Spleen (tissue), 11 donors: ENCODE data around the gene DGAT2. TPM values are rescaled to one million over a fixed set of nuclear protein-coding genes. Genes with fewer than 3 reads are reported as not detected.

Experiments
- DNase-seq: peaks from one replicate; pipeline ENCODE4 v3.0.0-alpha.2; 2020
- H3K27ac ChIP-seq, 8 donors: fragments of 200-600 bp; sonication (generic) in 7 of 8; 1 replicate in 4 of 8; 2 replicates in 4 of 8; pipeline versions ENCODE4 v1.5.0 to v1.8.0; 2016 to 2021; ENCODE audit warnings: inconsistent platforms in 4 of 8, mild to moderate bottlenecking in 4 of 8, moderate library complexity in 1 of 8
- H3K27me3 ChIP-seq, 7 donors: fragments of 200-600 bp; sonication (generic) in 6 of 7; replicated peaks in 1 of 7; 1 replicate in 4 of 7; 2 replicates in 3 of 7; pipeline versions ENCODE4 v1.5.0 to v1.8.0; 2016 to 2021; ENCODE audit warnings: inconsistent platforms in 3 of 7, mild to moderate bottlenecking in 1 of 7
- H3K36me3 ChIP-seq, 6 donors: fragments of 200-600 bp; sonication (generic) in 5 of 6; 1 replicate in 4 of 6; 2 replicates in 2 of 6; pipeline versions ENCODE4 v1.5.0 to v1.8.0; 2016 to 2021; ENCODE audit warnings: inconsistent platforms in 2 of 6
- H3K4me1 ChIP-seq, 6 donors: fragments of 200-600 bp; sonication (generic) in 5 of 6; 1 replicate in 3 of 6; 2 replicates in 3 of 6; pipeline versions ENCODE4 v1.5.0 to v1.8.0; 2016 to 2021; ENCODE audit warnings: inconsistent platforms in 3 of 6
- H3K4me3 ChIP-seq, 8 donors: fragments of 200-600 bp; sonication (generic) in 7 of 8; 1 replicate in 4 of 8; 2 replicates in 4 of 8; pipeline versions ENCODE4 v1.5.0 to v1.8.0; 2016 to 2021; ENCODE audit warnings: inconsistent platforms in 4 of 8, mild to moderate bottlenecking in 4 of 8, moderate library complexity in 2 of 8
- H3K9me3 ChIP-seq, 8 donors: fragments of 200-600 bp; sonication (generic) in 7 of 8; 1 replicate in 4 of 8; 2 replicates in 4 of 8; pipeline versions ENCODE4 v1.5.0 to v1.8.0; 2016 to 2021; ENCODE audit warnings: inconsistent platforms in 4 of 8
- CTCF ChIP-seq, 11 experiments: fragments of 200-600 bp in 7 of 11; fragments of 450-650 bp in 4 of 11; sonication (generic) in 4 of 11; IDR thresholded peaks in 8 of 11; conservative IDR thresholded peaks in 3 of 11; 1 replicate in 7 of 11; 2 replicates in 4 of 11; pipeline versions ENCODE4 v1.4.0 to v1.8.0; 2016 to 2021; ENCODE audit warnings: antibody characterized with exemption in 11 of 11, inconsistent platforms in 4 of 11, mild to moderate bottlenecking in 1 of 11
- POLR2A ChIP-seq, 3 donors: fragments of 450-650 bp; IDR thresholded peaks; one replicate each; pipeline ENCODE4 v1.5.1; 2017; ENCODE audit warnings: antibody characterized with exemption in 3 of 3, mild to moderate bottlenecking in 1 of 3
- POLR2AphosphoS5 ChIP-seq, 3 donors: sonication (generic); formaldehyde crosslinking; IDR thresholded peaks; one replicate each; pipeline ENCODE4 v1.5.1; 2017; ENCODE audit warnings: antibody characterized with exemption in 3 of 3
- WGBS, 5 donors: extraction: QIAGEN DNeasy Blood & Tissue Kit in 3 of 5; methylation state at CpG; one replicate each; pipeline versions ENCODE4 v1.1.5 to v1.1.7; 2013 to 2018; 5-methylcytosine and 5-hydroxymethylcytosine counted together
- intact Hi-C: fragments of 100-400 bp; cut with DNase I; formaldehyde crosslinking; loops from one replicate; pipeline ENCODE4 v1.15.0; 2023; ENCODE audit warnings: low total_unique reads
- polyA plus RNA-seq, 3 donors: library from polyadenylated mRNA; stranded (reverse); fragments of 200-250 nt; gene quantifications; one replicate each; pipeline ENCODE4 v1.2.1, GENCODE V29; 2013
- total RNA-seq, 7 donors: library from RNA; depleted of rRNA in 3 of 7; stranded (reverse); fragments of >200 nt in 3 of 7; fragmentation: NEBNext Ultra II Directional in 4 of 7; extraction: Animal tissue kit (Norgen Biotek cat#: 25700) in 4 of 7; gene quantifications; one replicate each; pipeline versions ENCODE4 v1.1.0 to v1.2.1, GENCODE V29; 2016 to 2021
- donor health status: healthy with polysubstance abuse.
- donor health status: DM: no; HTN: no; CAD: no; lungs with moderate emphysema.
- donor health status: DM: no; HTN: no; CAD: no.
- donor health status: Bipolar disorder and iron deficiency.
- donor health status: healthy.
- donor health status: DM: no; HTN: no; CAD: no.
- donor health status: DM: yes; HTN: yes; CAD: no.

Gene DGAT2
- total and polyA plus RNA-seq, 10 donors: 3.5 to 71.7 (median 15.9) TPM

GRCh38 chr11:75781296-75781695, 12.7 kb downstream of the DGAT2 start:
- no peak for TF ChIP-seq CTCF (IDR thresholded peaks at IDR 0.05 in 8 of 11, conservative IDR thresholded peaks at IDR 0.05 in 3 of 11)
- TF ChIP-seq POLR2A (IDR thresholded peaks at IDR 0.05): no peak
- TF ChIP-seq POLR2AphosphoS5 (IDR thresholded peaks at IDR 0.05): no peak
- H3K9me3 ChIP-seq: no peaks in the 10 kb centered on the region
- peaks cover 0 to 39% (median 14%) of the 10 kb centered on the region in 6 donors for H3K4me1 ChIP-seq
- H3K27ac ChIP-seq: no peak overlapping the region
- intact Hi-C loops: no loop called here
- 93 to 95% (median 93%) methylated on average over 5 to 7 of the region's 7 CpGs for WGBS, 5 donors
- H3K36me3 ChIP-seq: peaks cover 0 to 20% (median 0%) of the 10 kb centered on the region in 6 donors
- no peak overlapping the region for H3K4me3 ChIP-seq
- peak; percentile 60 for DNase-seq
- no peaks in the 10 kb centered on the region for H3K27me3 ChIP-seq

- H3K27ac ChIP-seq: no peak overlapping the region
- no peak overlapping the region for H3K4me3 ChIP-seq
- intact Hi-C loops: no loop called here
- H3K27me3 ChIP-seq: no peaks in the 10 kb centered on the region
- peaks cover 0 to 24% (median 0%) of the 10 kb centered on the region in 6 donors for H3K36me3 ChIP-seq
- peaks cover 0 to 34% (median 12%) of the 10 kb centered on the region in 6 donors for H3K4me1 ChIP-seq
- no peaks in the 10 kb centered on the region for H3K9me3 ChIP-seq
- WGBS, 5 donors: 85 to 97% (median 92%) methylated on average over 7 to 9 of the region's 9 CpGs
- TF ChIP-seq CTCF (IDR thresholded peaks at IDR 0.05 in 8 of 11, conservative IDR thresholded peaks at IDR 0.05 in 3 of 11) (no peak), POLR2AphosphoS5 (IDR thresholded peaks at IDR 0.05) (no peak), POLR2A (IDR thresholded peaks at IDR 0.05) (no peak)
- no peak for DNase-seq
These were observed 13.3 kb downstream of the DGAT2 start for GRCh38 chr11:75781831-75782230.

- peak; percentile 47 for DNase-seq
- no peak for TF ChIP-seq CTCF (IDR thresholded peaks at IDR 0.05 in 8 of 11, conservative IDR thresholded peaks at IDR 0.05 in 3 of 11)
- TF ChIP-seq POLR2AphosphoS5 (IDR thresholded peaks at IDR 0.05): no peak
- no peak for TF ChIP-seq POLR2A (IDR thresholded peaks at IDR 0.05)
- Histone ChIP-seq H3K27me3 (no peaks in the 10 kb centered on the region), H3K27ac (no peak overlapping the region), H3K36me3 (peaks cover 0 to 33% (median 0%) of the 10 kb centered on the region in 6 donors), H3K4me1 (peaks cover 0 to 25% (median 5%) of the 10 kb centered on the region in 6 donors), H3K4me3 (no peak overlapping the region), H3K9me3 (no peaks in the 10 kb centered on the region)
- WGBS, 5 donors: 89 to 98% (median 96%) methylated on average over 3 to 4 of the region's 4 CpGs
- intact Hi-C loops: no loop called here
These were observed 14.1 kb downstream of the DGAT2 start for GRCh38 chr11:75782540-75783263.

- WGBS, 5 donors: 89 to 95% (median 91%) methylated on average over 3 to 4 of the region's 4 CpGs
- Histone ChIP-seq H3K9me3 (no peaks in the 10 kb centered on the region), H3K4me1 (peaks cover 0 to 17% (median 3%) of the 10 kb centered on the region in 6 donors), H3K36me3 (peaks cover 0 to 42% (median 0%) of the 10 kb centered on the region in 6 donors), H3K4me3 (no peak overlapping the region), H3K27ac (no peak overlapping the region), H3K27me3 (no peaks in the 10 kb centered on the region)
- DNase-seq: no peak
- no peak for TF ChIP-seq CTCF (IDR thresholded peaks at IDR 0.05 in 8 of 11, conservative IDR thresholded peaks at IDR 0.05 in 3 of 11)
- TF ChIP-seq POLR2AphosphoS5 (IDR thresholded peaks at IDR 0.05): no peak
- TF ChIP-seq POLR2A (IDR thresholded peaks at IDR 0.05): no peak
- intact Hi-C loops: no loop called here
These were observed 15.0 kb downstream of the DGAT2 start for GRCh38 chr11:75783416-75784084.
